Skeletal muscle cell (primary cell): Measurements from ENCODE around the gene MACROD2.

Experiments used
- DNase-seq: peaks from one replicate; pipeline ENCODE4 v3.0.0-alpha.2; 2010; ENCODE audit warnings: low read depth
- H3K4me3 ChIP-seq: 2 replicates; pipeline ENCODE4 v1.5.1; 2011; ENCODE audit warnings: low read depth, mild to moderate bottlenecking, control low read depth, low read length, moderate library complexity

Gene MACROD2

GRCh38 chr20:14883324-14883723, 888.0 kb downstream of the MACROD2 start:
- no peak overlapping the region for H3K4me3 ChIP-seq
- no peak for DNase-seq

- DNase-seq: no peak
- H3K4me3 ChIP-seq: no peak overlapping the region
Observed at GRCh38 chr20:14885661-14886060, 890.3 kb downstream of the MACROD2 start.

GRCh38 chr20:14888134-14888533, 892.8 kb downstream of the MACROD2 start:
- no peak overlapping the region for H3K4me3 ChIP-seq
- DNase-seq: no peak

GRCh38 chr20:14889496-14890255, 894.4 kb downstream of the MACROD2 start:
- no peak overlapping the region for H3K4me3 ChIP-seq
- no peak for DNase-seq

GRCh38 chr20:14890713-14891112, 895.4 kb downstream of the MACROD2 start:
- DNase-seq: no peak
- H3K4me3 ChIP-seq: no peak overlapping the region

- no peak overlapping the region for H3K4me3 ChIP-seq
- no peak for DNase-seq
Observed at GRCh38 chr20:14892782-14893181, 897.5 kb downstream of the MACROD2 start.

- no peak overlapping the region for H3K4me3 ChIP-seq
- DNase-seq: no peak
Observed at GRCh38 chr20:14896569-14896968, 901.3 kb downstream of the MACROD2 start.

- no peak for DNase-seq
- H3K4me3 ChIP-seq: no peak overlapping the region
Observed at GRCh38 chr20:14897608-14898007, 902.3 kb downstream of the MACROD2 start.

- H3K4me3 ChIP-seq: no peak overlapping the region
Observed at GRCh38 chr20:14902432-14903089, 907.2 kb downstream of the MACROD2 start.

GRCh38 chr20:14906908-14907434, 911.7 kb downstream of the MACROD2 start:
- DNase-seq: no peak
- no peak overlapping the region for H3K4me3 ChIP-seq

More at GRCh38 chr20:14902432-14903089, 907.2 kb downstream of the MACROD2 start:
- DNase-seq: no peak

GRCh38 chr20:14910126-14910525, 914.8 kb downstream of the MACROD2 start:
- DNase-seq: no peak
- no peak overlapping the region for H3K4me3 ChIP-seq

- no peak overlapping the region for H3K4me3 ChIP-seq
Observed at GRCh38 chr20:14913896-14914620, 918.7 kb downstream of the MACROD2 start.

GRCh38 chr20:14914633-14915032, 919.3 kb downstream of the MACROD2 start:
- no peak for DNase-seq
- H3K4me3 ChIP-seq: no peak overlapping the region

More at GRCh38 chr20:14913896-14914620, 918.7 kb downstream of the MACROD2 start:
- no peak for DNase-seq

GRCh38 chr20:14915356-14915755, 920.0 kb downstream of the MACROD2 start:
- no peak overlapping the region for H3K4me3 ChIP-seq
- no peak for DNase-seq

GRCh38 chr20:14916360-14916920, 921.1 kb downstream of the MACROD2 start:
- no peak for DNase-seq
- no peak overlapping the region for H3K4me3 ChIP-seq

- no peak for DNase-seq
- H3K4me3 ChIP-seq: no peak overlapping the region
Observed at GRCh38 chr20:14918281-14918680, 923.0 kb downstream of the MACROD2 start.

- H3K4me3 ChIP-seq: no peak overlapping the region
- DNase-seq: no peak
Observed at GRCh38 chr20:14918976-14919375, 923.7 kb downstream of the MACROD2 start.

- no peak for DNase-seq
- no peak overlapping the region for H3K4me3 ChIP-seq
Observed at GRCh38 chr20:14919501-14920081, 924.3 kb downstream of the MACROD2 start.

GRCh38 chr20:14921513-14921912, 926.2 kb downstream of the MACROD2 start:
- DNase-seq: peak; percentile 21

More at GRCh38 chr20:14921513-14921912, 926.2 kb downstream of the MACROD2 start:
- no peak overlapping the region for H3K4me3 ChIP-seq
